GM19397 (cell line): ENCODE measurements around the gene PPP4R3C.
"Not testable (repeated sequence)": the region's sequence is repeated elsewhere in the genome, so short reads cannot be mapped to it uniquely, and the experiment has no call there.

Source experiments
- ATAC-seq: cut with Tn5 transposase; IDR thresholded peaks from one replicate; pipeline ENCODE4 v1.9.1; 2021; ENCODE audit warnings: mild to moderate bottlenecking, moderate library complexity; ENCODE audit not compliant: unreplicated experiment

PPP4R3C gene

DNA sequence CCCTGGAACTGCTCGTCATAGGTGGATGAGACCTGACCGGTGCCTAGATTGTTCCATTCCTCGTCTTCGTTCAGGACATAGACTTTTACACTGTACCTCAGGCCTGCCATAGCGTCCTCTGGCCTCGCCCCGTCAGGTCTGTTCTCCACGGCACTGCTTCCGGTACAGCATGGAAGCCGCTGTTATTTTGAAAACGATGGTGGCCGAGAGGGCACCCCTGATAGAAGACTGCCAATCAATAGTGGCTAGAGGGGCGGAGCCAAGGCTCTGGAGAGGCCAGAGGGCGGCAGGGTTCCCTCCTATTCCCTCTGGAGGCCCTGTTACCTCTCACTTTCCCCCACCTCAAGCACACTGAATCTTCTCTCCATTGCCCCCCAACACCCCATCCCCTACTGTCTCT, at the start of gene PPP4R3C:
TSS of gene PPP4R3C (minus strand) at position 155 of the 400 bp plus-strand sequence. CDS start at position 110, 45 bp downstream.
- ATAC-seq: no peak

DNA sequence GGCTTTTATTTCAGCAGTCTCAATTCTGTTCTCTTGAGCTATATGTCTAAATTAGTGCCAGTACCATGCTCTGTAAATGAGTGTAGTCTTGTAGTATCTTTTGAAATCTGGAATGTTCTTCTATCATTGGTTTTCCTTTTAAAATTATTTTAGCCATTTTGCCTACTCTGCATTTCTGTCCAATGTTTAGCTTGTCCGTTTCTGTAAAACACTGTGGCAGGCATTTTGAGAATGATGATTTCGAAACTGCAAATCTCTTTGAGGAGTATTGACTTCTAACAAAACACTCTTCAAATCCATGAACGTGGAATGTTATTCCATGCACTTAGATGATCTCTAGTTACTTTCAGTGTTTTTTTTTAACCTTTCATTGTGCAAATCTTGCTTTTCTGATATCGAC, 28.3 kb upstream of the PPP4R3C start:
- no peak for ATAC-seq

GRCh38 chrX:27466051-27466450, 2.9 kb upstream of the PPP4R3C start:
- ATAC-seq: no peak

DNA sequence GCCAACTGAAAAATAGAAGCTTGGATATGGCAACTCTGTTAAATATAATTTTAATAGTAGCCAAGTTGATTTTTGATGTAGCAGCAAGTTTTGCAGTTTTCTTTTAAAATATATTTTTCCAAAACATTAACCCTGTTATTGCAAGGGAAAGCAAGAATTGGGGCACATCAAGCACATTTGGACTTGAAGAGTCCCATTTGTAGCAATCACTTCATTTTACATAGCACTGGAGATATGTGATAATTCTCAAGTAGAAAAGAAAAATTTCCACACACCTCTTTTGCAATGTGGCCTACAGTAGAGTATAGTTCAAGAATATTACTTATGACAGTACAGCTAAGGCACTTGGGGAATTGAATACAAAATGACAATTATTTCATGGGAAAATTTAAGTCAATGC, 1.9 kb upstream of the PPP4R3C start:
- ATAC-seq: no peak

DNA sequence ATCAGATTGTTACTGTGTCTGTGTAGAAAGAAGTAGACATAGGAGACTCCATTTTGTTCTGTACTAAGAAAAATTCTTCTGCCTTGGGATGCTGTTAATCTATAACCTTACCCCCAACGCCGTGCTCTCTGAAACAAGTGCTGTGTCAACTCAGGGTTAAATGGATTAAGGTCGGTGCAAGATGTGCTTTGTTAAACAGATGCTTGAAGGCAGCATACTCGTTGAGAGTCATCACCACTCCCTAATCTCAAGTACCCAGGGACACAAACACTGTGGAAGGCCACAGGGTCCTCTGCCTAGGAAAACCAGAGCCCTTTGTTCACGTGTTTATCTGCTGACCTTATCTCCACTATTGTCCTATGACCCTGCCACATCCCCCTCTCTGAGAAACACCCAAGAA, 4.0 kb downstream of the PPP4R3C start:
- ATAC-seq: not testable (repeated sequence)

DNA sequence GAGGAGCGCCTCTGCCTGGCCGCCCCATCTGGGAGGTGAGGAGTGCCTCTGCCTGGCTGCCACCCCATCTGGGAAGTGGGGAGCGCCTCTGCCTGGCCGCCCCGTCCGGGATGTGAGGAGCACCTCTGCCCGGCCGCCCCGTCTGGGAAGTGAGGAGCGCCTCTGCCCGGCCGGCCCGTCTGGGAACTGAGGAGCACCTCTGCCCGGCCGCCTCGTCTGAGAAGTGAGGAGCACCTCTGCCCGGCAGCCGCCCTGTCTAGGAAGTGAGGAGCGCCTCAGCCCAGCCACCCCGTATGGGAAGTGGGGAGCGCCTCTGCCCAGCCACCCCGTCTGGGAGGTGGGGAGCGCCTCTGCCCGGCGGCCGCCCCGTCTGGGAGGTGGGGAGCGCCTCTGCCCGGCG, 4.6 kb downstream of the PPP4R3C start:
- not testable (repeated sequence) for ATAC-seq

GRCh38 chrX:27451324-27451723, 11.8 kb downstream of the PPP4R3C start:
- ATAC-seq: no peak

- no peak for ATAC-seq
These were observed 16.7 kb downstream of the PPP4R3C start for GRCh38 chrX:27446423-27446822.

DNA sequence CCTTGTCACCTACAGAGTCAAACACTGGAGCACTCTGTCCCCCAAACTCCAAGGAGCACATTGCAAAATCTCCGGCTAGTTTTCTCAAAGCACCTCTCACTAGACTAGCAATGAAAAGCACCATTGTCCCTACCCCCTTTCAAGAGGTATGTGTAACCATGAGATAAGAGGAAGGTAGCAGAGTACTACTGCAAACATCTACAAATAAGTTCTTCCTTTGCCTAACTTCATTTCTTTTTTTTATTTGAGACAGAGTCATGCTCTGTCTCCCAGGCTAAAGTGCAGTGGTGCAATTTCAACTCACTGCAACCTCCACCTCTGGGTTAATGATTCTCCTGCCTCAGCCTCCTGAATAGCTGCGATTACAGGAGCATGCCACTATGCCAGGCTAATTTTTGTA, 17.7 kb downstream of the PPP4R3C start:
- ATAC-seq: no peak

GRCh38 chrX:27444093-27444908, 18.8 kb downstream of the PPP4R3C start:
- ATAC-seq: no peak

DNA sequence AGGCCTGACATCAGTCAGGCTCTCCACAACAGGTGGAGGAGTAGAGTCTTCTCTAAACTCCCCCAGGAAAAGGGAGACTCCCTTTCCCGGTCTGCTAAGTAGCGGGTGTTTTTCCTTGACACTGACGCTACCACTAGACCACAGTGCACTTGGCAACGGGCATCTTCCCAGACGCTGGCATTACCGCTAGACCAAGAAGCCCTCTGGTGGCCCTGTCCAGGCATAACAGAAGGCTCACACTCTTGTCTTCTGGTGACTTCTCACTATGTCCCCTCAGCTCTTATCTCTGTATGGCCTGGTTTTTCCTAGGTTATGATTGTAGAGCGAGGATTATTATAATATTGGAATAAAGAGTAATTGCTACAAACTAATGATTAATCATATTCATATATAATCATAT, 20.7 kb downstream of the PPP4R3C start:
- ATAC-seq: not testable (repeated sequence)

DNA sequence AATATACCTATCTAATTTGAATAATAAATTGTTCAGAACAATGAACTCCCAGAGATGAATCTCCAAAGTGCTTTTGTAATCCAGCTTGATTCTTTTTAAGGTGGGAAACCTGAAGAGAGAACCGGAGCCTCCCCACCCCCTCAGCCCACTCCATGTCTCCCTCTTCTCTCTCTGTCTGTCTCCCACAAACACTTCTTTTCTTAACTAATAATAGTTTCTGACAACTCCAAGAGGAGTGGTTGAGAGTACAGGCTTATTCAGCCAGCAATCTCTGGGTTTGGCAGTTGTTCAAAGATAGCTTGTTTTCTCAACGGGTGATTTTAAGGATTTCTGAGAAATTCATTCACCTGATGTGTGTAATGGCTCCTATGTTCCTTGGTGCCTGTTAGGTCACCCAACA, 23.4 kb downstream of the PPP4R3C start:
- no peak for ATAC-seq

GRCh38 chrX:27438937-27439336, 24.2 kb downstream of the PPP4R3C start:
- ATAC-seq: no peak

DNA sequence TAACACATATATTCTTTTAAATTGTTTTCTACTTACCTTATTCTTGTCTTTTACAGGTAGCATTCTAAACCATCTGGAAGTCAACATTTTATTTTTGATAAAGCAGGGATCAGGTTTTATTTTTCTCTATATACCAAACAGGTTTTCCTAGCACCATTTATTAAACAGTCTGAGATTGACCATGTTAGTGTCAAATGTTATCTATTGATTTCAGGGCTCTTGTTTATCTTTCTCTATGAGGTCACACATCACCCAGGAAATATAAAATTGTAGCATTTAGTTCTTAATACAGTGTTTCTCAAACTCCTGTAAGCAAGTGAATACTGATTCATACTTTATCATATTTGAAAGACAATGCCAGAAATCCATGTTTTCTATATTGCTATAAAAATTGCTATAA, 28.1 kb downstream of the PPP4R3C start:
- ATAC-seq: no peak
